Neural cell (in vitro differentiated cells): ENCODE data around the gene ROBO1. TPM values are rescaled to one million over a fixed set of nuclear protein-coding genes. Genes with fewer than 3 reads are reported as not detected.

Experiments
- H2AFZ ChIP-seq: fragments of 200-600, 300-800 bp; sonication (generic), shearing (Covaris generic); 2 replicates; pipeline ENCODE4 v1.6.0; 2014; ENCODE audit warnings: low read depth, mild to moderate bottlenecking, antibody characterized with exemption, low read length, moderate library complexity
- H3F3A ChIP-seq: fragments of 200-600 bp; shearing (Covaris generic); 2 replicates; pipeline ENCODE4 v1.6.1; 2016; ENCODE audit warnings: mild to moderate bottlenecking, moderate library complexity, mixed read lengths, antibody characterized with exemption, low read length; ENCODE audit not compliant: insufficient read depth, poor library complexity, severe bottlenecking
- H3K27ac ChIP-seq: fragments of 200-600, 300-800 bp; sonication (generic), shearing (Covaris generic); 2 replicates; pipeline ENCODE4 v1.5.1; 2014; ENCODE audit warnings: mild to moderate bottlenecking, low read length, moderate library complexity
- H3K27me3 ChIP-seq: fragments of 300-800, 200-600 bp; sonication (generic), shearing (Covaris generic); 2 replicates; pipeline ENCODE4 v1.6.0; 2014; ENCODE audit warnings: mild to moderate bottlenecking, low read depth, low read length, moderate library complexity; ENCODE audit not compliant: insufficient read depth
- H3K36me3 ChIP-seq: fragments of 300-800, 200-600 bp; sonication (generic), shearing (Covaris generic); 2 replicates; pipeline ENCODE4 v1.5.1; 2014; ENCODE audit warnings: mild to moderate bottlenecking, antibody characterized with exemption, low read length, moderate library complexity; ENCODE audit not compliant: insufficient read depth
- H3K4me2 ChIP-seq: fragments of 300-800, 200-600 bp; sonication (generic), shearing (Covaris generic); 2 replicates; pipeline ENCODE4 v1.6.0; 2014; ENCODE audit warnings: mild to moderate bottlenecking, low read length
- H3K4me3 ChIP-seq: fragments of 300-800, 200-600 bp; sonication (generic), shearing (Covaris generic); 2 replicates; pipeline ENCODE4 v1.5.1; 2014; ENCODE audit warnings: mild to moderate bottlenecking, low read length, moderate library complexity
- H3K79me2 ChIP-seq: fragments of 200-600 bp; shearing (Covaris generic); replicated peaks from 2 replicates; pipeline ENCODE4 v1.6.0; 2014; ENCODE audit warnings: mild to moderate bottlenecking, low read length, moderate library complexity; ENCODE audit not compliant: insufficient read depth
- H3K9ac ChIP-seq: fragments of 300-800, 200-600 bp; sonication (generic), shearing (Covaris generic); 2 replicates; pipeline ENCODE4 v1.6.1; 2016; ENCODE audit warnings: mild to moderate bottlenecking, low read length, mixed read lengths
- H3K9me2 ChIP-seq: fragments of 200-600 bp; shearing (Covaris generic); 2 replicates; pipeline ENCODE4 v1.6.1; 2016; ENCODE audit warnings: mild to moderate bottlenecking, low read length, mixed read lengths; ENCODE audit not compliant: insufficient read depth
- H3K9me3 ChIP-seq: fragments of 200-600, 300-800 bp; sonication (generic), shearing (Covaris generic); 2 replicates; pipeline ENCODE4 v1.6.1; 2016; ENCODE audit warnings: mild to moderate bottlenecking, mixed run types, low read length, moderate library complexity, mixed read lengths
- H4K20me1 ChIP-seq: fragments of 200-600 bp; shearing (Covaris generic); 2 replicates; pipeline ENCODE4 v1.6.1; 2016; ENCODE audit warnings: mild to moderate bottlenecking, mixed run types; ENCODE audit not compliant: insufficient read depth
- CTCF ChIP-seq: fragments of 450-650 bp; IDR thresholded peaks from 2 replicates; pipeline ENCODE4 v1.5.1; 2014; ENCODE audit warnings: antibody characterized with exemption, mild to moderate bottlenecking, moderate library complexity; ENCODE audit not compliant: poor library complexity, severe bottlenecking
- EP300 ChIP-seq: fragments of 450-650 bp; conservative IDR thresholded peaks from 2 replicates; pipeline ENCODE4 v1.6.1; 2014; ENCODE audit warnings: antibody characterized with exemption, mild to moderate bottlenecking, moderate library complexity; ENCODE audit not compliant: poor library complexity, severe bottlenecking
- EZH2 ChIP-seq: fragments of 200-600, 300-800 bp; shearing (Covaris generic), sonication (generic); IDR thresholded peaks from 2 replicates; pipeline ENCODE4 v1.6.1; 2014; ENCODE audit warnings: antibody characterized with exemption, low read length, borderline replicate concordance, mild to moderate bottlenecking; ENCODE audit not compliant: insufficient read depth, poor library complexity, severe bottlenecking
- MXI1 ChIP-seq: fragments of 450-650 bp; conservative IDR thresholded peaks from 2 replicates; pipeline ENCODE4 v1.6.1; 2014; ENCODE audit warnings: antibody characterized with exemption, mild to moderate bottlenecking; ENCODE audit not compliant: poor library complexity, severe bottlenecking
- POLR2AphosphoS5 ChIP-seq: IDR thresholded peaks from 2 replicates; pipeline ENCODE4 v1.6.1; 2012
- RAD21 ChIP-seq: fragments of 450-650 bp; conservative IDR thresholded peaks from 2 replicates; pipeline ENCODE4 v1.6.1; 2014; ENCODE audit warnings: antibody characterized with exemption, mild to moderate bottlenecking, moderate library complexity
- SMC3 ChIP-seq: fragments of 450-650 bp; conservative IDR thresholded peaks from 2 replicates; pipeline ENCODE4 v1.6.1; 2014; ENCODE audit warnings: antibody characterized with exemption, mild to moderate bottlenecking, moderate library complexity; ENCODE audit not compliant: poor library complexity
- TAF1 ChIP-seq: IDR thresholded peaks from 2 replicates; pipeline ENCODE4 v1.6.1; 2012; ENCODE audit warnings: low read depth
- polyA plus RNA-seq: library from polyadenylated mRNA; depleted of rRNA; stranded (reverse); fragments of >200 nt; gene quantifications from 2 replicates; pipeline ENCODE4 v1.2.3, GENCODE V29; 2014
- TF ChIP-seq, protein P1 (sequence below): IDR thresholded peaks from 2 replicates; pipeline ENCODE4 v1.6.1; 2012; ENCODE audit warnings: borderline replicate concordance

The ROBO1 gene
- polyA plus RNA-seq, 1 donor from 2014 or later, result 183 TPM

- Histone ChIP-seq H3K27ac (no peak overlapping the region), H3K9me3 (no peaks in the 10 kb centered on the region), H4K20me1 (no peaks in the 10 kb centered on the region), H3K9me2 (no peaks in the 10 kb centered on the region), H2AFZ (no peak overlapping the region), H3F3A (no peaks in the 10 kb centered on the region), H3K9ac (no peak overlapping the region), H3K4me2 (no peak overlapping the region), H3K27me3 (no peaks in the 10 kb centered on the region), H3K36me3 (no peaks in the 10 kb centered on the region), H3K4me3 (no peak overlapping the region), H3K79me2 (peaks cover 31% of the 10 kb centered on the region)
- TF ChIP-seq CTCF, result no peak
- TF ChIP-seq, protein P1, sequence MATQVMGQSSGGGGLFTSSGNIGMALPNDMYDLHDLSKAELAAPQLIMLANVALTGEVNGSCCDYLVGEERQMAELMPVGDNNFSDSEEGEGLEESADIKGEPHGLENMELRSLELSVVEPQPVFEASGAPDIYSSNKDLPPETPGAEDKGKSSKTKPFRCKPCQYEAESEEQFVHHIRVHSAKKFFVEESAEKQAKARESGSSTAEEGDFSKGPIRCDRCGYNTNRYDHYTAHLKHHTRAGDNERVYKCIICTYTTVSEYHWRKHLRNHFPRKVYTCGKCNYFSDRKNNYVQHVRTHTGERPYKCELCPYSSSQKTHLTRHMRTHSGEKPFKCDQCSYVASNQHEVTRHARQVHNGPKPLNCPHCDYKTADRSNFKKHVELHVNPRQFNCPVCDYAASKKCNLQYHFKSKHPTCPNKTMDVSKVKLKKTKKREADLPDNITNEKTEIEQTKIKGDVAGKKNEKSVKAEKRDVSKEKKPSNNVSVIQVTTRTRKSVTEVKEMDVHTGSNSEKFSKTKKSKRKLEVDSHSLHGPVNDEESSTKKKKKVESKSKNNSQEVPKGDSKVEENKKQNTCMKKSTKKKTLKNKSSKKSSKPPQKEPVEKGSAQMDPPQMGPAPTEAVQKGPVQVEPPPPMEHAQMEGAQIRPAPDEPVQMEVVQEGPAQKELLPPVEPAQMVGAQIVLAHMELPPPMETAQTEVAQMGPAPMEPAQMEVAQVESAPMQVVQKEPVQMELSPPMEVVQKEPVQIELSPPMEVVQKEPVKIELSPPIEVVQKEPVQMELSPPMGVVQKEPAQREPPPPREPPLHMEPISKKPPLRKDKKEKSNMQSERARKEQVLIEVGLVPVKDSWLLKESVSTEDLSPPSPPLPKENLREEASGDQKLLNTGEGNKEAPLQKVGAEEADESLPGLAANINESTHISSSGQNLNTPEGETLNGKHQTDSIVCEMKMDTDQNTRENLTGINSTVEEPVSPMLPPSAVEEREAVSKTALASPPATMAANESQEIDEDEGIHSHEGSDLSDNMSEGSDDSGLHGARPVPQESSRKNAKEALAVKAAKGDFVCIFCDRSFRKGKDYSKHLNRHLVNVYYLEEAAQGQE, result no peak
- no peak for TF ChIP-seq SMC3
- no peak for TF ChIP-seq EP300
- TF ChIP-seq MXI1, result no peak
- no peak for TF ChIP-seq EZH2
- no peak for TF ChIP-seq TAF1
- TF ChIP-seq POLR2AphosphoS5, result no peak
- TF ChIP-seq RAD21, result no peak
These were observed 781.8 kb downstream of the ROBO1 start for GRCh38 chr3:78985981-78986380.

DNA sequence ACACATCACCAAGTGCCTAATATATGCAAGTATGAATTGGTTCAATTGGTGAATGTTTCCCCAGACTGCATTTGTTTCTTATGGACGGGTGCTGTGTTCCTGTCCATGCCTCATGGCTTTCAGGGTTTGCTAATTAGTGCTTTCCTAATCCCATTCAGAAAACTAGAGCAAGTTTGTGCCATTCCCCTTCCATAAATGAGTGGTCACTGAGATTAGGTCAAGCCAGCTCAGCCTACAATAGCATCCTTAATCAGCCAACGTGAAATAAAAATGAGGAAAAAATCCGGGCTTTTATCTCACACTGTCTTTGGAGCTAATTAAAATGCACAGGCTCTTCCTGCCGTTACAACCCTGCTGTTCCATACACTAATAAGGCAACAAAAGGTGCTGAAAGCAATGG is 788.8 kb downstream of the ROBO1 start:
- no peak overlapping the region for H2AFZ ChIP-seq
- no peaks in the 10 kb centered on the region for H3F3A ChIP-seq
- H4K20me1 ChIP-seq, result no peaks in the 10 kb centered on the region
- H3K4me3 ChIP-seq, result no peak overlapping the region
- no peaks in the 10 kb centered on the region for H3K9me2 ChIP-seq
- H3K9ac ChIP-seq, result no peak overlapping the region
- TF ChIP-seq, protein P1, result no peak
- TF ChIP-seq EP300, result no peak
- no peak for TF ChIP-seq SMC3
- no peak for TF ChIP-seq EZH2
- TF ChIP-seq RAD21, result no peak
- no peak for TF ChIP-seq TAF1
- TF ChIP-seq MXI1, result no peak
- TF ChIP-seq POLR2AphosphoS5, result no peak
- H3K79me2 ChIP-seq, result peaks cover 63% of the 10 kb centered on the region
- no peaks in the 10 kb centered on the region for H3K36me3 ChIP-seq
- H3K27me3 ChIP-seq, result no peaks in the 10 kb centered on the region
- no peak overlapping the region for H3K27ac ChIP-seq
- H3K9me3 ChIP-seq, result no peaks in the 10 kb centered on the region
- H3K4me2 ChIP-seq, result no peak overlapping the region
